Neuronal stem cell (in vitro differentiated cells): ENCODE measurements around the gene KCNAB3.

Experiments
- DNase-seq: peaks from one replicate; pipeline ENCODE4 v3.0.0-alpha.2; 2013; ENCODE audit warnings: low spot score
- H2AFZ ChIP-seq: one replicate; pipeline ENCODE4 v1.6.1; 2013; ENCODE audit warnings: mild to moderate bottlenecking, low read length, inconsistent platforms
- H2AK5ac ChIP-seq: 2 replicates; pipeline ENCODE4 v1.6.1; 2013; ENCODE audit warnings: low read depth, mild to moderate bottlenecking, inconsistent platforms, low read length, moderate library complexity, mixed read lengths
- H2BK120ac ChIP-seq: 2 replicates; pipeline ENCODE4 v1.6.1; 2013; ENCODE audit warnings: low read depth, mild to moderate bottlenecking, inconsistent platforms, low read length, moderate library complexity, mixed read lengths
- H2BK12ac ChIP-seq: one replicate; pipeline ENCODE4 v1.6.1; 2013; ENCODE audit warnings: low read length, inconsistent platforms
- H2BK15ac ChIP-seq: 2 replicates; pipeline ENCODE4 v1.6.1; 2013; ENCODE audit warnings: mild to moderate bottlenecking, low read length, inconsistent platforms, mixed read lengths
- H2BK5ac ChIP-seq: one replicate; pipeline ENCODE4 v1.6.1; 2013; ENCODE audit warnings: inconsistent platforms, mild to moderate bottlenecking, low read length, moderate library complexity
- H3K14ac ChIP-seq: one replicate; pipeline ENCODE4 v1.6.1; 2013; ENCODE audit warnings: low read length, inconsistent platforms
- H3K18ac ChIP-seq: 2 replicates; pipeline ENCODE4 v1.6.1; 2013; ENCODE audit warnings: low read length, inconsistent platforms
- H3K23ac ChIP-seq: 2 replicates; pipeline ENCODE4 v1.6.1; 2013; ENCODE audit warnings: low read depth, mild to moderate bottlenecking, mixed read lengths, low read length, inconsistent platforms; ENCODE audit not compliant: poor library complexity
- H3K27ac ChIP-seq: replicated peaks from 3 replicates; pipeline ENCODE4 v1.5.1; 2013; ENCODE audit warnings: low read length, inconsistent platforms
- H3K27me3 ChIP-seq, 3 experiments: 2 replicates each; pipeline ENCODE4 v1.6.1; 2013; ENCODE audit warnings: low read length in 3 of 3, mild to moderate bottlenecking in 2 of 3, inconsistent platforms in 1 of 3, low read depth in 1 of 3, mixed read lengths in 1 of 3, moderate library complexity in 1 of 3; ENCODE audit not compliant: control insufficient read depth in 3 of 3, insufficient read depth in 3 of 3
- H3K36me3 ChIP-seq, 2 donors: replicated peaks in 1 of 2; 2 replicates each; pipeline ENCODE4 v1.6.1; 2013; ENCODE audit warnings: low read length in 2 of 2; ENCODE audit not compliant: control insufficient read depth in 2 of 2, insufficient read depth in 2 of 2
- H3K4ac ChIP-seq: 2 replicates; pipeline ENCODE4 v1.6.1; 2013; ENCODE audit warnings: inconsistent platforms, mild to moderate bottlenecking, low read length, moderate library complexity
- H3K4me1 ChIP-seq, 2 donors: 1 replicate in 1 of 2; 2 replicates in 1 of 2; pipeline ENCODE4 v1.6.1; 2013; ENCODE audit warnings: low read length in 2 of 2, low read depth in 1 of 2; ENCODE audit not compliant: control insufficient read depth in 2 of 2, insufficient read depth in 1 of 2
- H3K4me2 ChIP-seq: one replicate; pipeline ENCODE4 v1.6.1; 2013; ENCODE audit warnings: mild to moderate bottlenecking, low read length, inconsistent platforms; ENCODE audit not compliant: insufficient read depth, poor library complexity, severe bottlenecking
- H3K4me3 ChIP-seq, 2 donors: 2 replicates each; pipeline ENCODE4 v1.5.1; 2013; ENCODE audit warnings: low read length in 2 of 2, mild to moderate bottlenecking in 2 of 2, inconsistent platforms in 1 of 2, moderate library complexity in 1 of 2
- H3K79me1 ChIP-seq: one replicate; pipeline ENCODE4 v1.6.1; 2013; ENCODE audit warnings: low read depth, mild to moderate bottlenecking, inconsistent platforms, low read length, moderate library complexity
- H3K9ac ChIP-seq: one replicate; pipeline ENCODE4 v1.6.1; 2013; ENCODE audit warnings: mild to moderate bottlenecking, low read depth, low read length, inconsistent platforms; ENCODE audit not compliant: poor library complexity
- H3K9me3 ChIP-seq, 2 donors: replicated peaks in 1 of 2; 2 replicates each; pipeline versions ENCODE3 to v1.6.1; 2013; ENCODE audit warnings: low read length in 2 of 2, mild to moderate bottlenecking in 2 of 2, inconsistent platforms in 1 of 2, low read depth in 1 of 2, mixed read lengths in 1 of 2, moderate library complexity in 1 of 2; ENCODE audit not compliant: control insufficient read depth in 2 of 2, insufficient read depth in 1 of 2
- H4K8ac ChIP-seq: one replicate; pipeline ENCODE4 v1.6.1; 2013; ENCODE audit warnings: low read depth, mild to moderate bottlenecking, inconsistent platforms, low read length, moderate library complexity
- H4K91ac ChIP-seq: one replicate; pipeline ENCODE4 v1.6.1; 2013; ENCODE audit warnings: low read length, low read depth, mild to moderate bottlenecking, inconsistent platforms; ENCODE audit not compliant: poor library complexity
- WGBS, 2 donors: extraction: QIAGEN DNeasy Blood & Tissue Kit; methylation state at CpG; one replicate each; pipeline ENCODE4 v1.1.7; 2013; ENCODE audit warnings: missing lambda C conversion rate in 2 of 2, mixed read lengths in 1 of 2; ENCODE audit not compliant: insufficient read length in 2 of 2, insufficient replicate concordance in 1 of 2; ENCODE audit errors: extremely low coverage in 2 of 2; 5-methylcytosine and 5-hydroxymethylcytosine counted together

The KCNAB3 gene

DNA sequence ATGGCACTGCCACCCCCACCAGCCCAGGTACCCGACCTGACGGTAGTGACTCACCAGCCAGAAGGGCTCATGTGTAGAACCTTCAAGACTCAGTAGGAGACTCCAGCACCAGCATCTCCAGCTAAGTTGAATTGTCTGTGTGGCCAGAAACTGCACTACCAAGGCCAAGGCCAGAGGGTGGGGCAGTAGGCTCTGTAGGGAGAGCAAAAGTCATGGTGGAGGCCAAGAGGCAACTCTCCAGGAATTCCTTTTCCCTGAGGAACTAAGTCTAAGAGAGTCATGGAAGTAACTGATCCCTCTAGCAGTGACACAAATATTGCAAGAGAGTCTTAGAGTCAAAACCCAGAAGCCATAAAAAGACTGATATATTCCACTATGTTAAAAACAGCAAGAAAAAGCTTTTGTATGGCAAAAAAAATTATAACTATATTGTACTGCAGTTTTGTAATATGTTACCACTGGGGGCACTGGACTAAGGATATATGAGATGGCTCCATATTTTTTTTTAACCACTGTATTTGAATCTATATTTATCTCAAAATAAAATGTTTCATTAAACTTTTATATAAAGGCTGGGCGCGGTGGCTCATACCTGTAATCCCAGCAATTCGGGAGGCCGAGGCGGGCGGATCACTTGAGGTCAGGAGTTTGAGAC, 42.6 kb upstream of the KCNAB3 start:
- Histone ChIP-seq H3K36me3 (no peaks in the 10 kb centered on the region), H3K18ac (no peak overlapping the region), H3K27ac (no peak overlapping the region), H3K4ac (no peak overlapping the region), H3K9me3 (peaks cover 0 to 13% of the 10 kb centered on the region in 2 donors), H2BK5ac (no peak overlapping the region), H2BK12ac (no peak overlapping the region), H4K8ac (no peak overlapping the region), H3K4me1 (no peaks in the 10 kb centered on the region), H2AK5ac (no peak overlapping the region), H3K9ac (no peak overlapping the region), H4K91ac (no peak overlapping the region), H2BK120ac (no peak overlapping the region), H3K4me2 (no peak overlapping the region), H2BK15ac (no peak overlapping the region), H3K27me3 (peaks cover 0 to 2% (median 0%) of the 10 kb centered on the region in 3 experiments), H3K4me3 (no peak overlapping the region), H3K23ac (no peak overlapping the region), H3K14ac (no peak overlapping the region), H2AFZ (no peak overlapping the region), H3K79me1 (no peaks in the 10 kb centered on the region)
- WGBS, 2 donors, result no CpG with 5 or more reads among the region's 8 CpGs
- no peak for DNase-seq

DNA sequence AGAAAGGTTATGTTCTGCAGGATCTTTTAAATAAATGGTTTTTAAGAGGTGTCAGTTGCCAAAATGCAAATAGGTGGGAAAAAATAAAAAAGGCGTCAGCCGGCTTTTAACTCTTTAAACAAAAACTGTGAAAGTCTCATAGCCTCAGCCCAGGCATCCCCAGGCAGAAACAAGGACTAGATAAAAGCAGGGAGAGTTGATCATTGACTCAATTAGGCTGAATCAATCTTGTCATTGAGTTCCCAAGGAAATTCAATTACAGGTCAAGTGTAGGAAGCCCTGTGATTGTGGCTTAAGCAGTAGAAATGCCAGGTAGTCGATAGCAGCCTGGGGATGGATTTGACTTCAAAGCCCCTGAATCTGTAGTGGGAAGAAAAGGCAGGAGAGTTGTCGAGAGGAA, 42.0 kb upstream of the KCNAB3 start:
- Histone ChIP-seq H3K27me3 (peaks cover 0 to 2% (median 0%) of the 10 kb centered on the region in 3 experiments), H3K9ac (no peak overlapping the region), H3K14ac (no peak overlapping the region), H2AK5ac (no peak overlapping the region), H3K27ac (no peak overlapping the region), H2BK12ac (no peak overlapping the region), H3K4me2 (no peak overlapping the region), H2BK15ac (no peak overlapping the region), H2BK5ac (no peak overlapping the region), H3K4me1 (no peaks in the 10 kb centered on the region), H3K23ac (no peak overlapping the region), H3K79me1 (no peaks in the 10 kb centered on the region), H2BK120ac (no peak overlapping the region), H4K8ac (no peak overlapping the region), H2AFZ (no peak overlapping the region), H3K4me3 (no peak overlapping the region), H3K9me3 (peaks cover 0 to 13% of the 10 kb centered on the region in 2 donors), H3K36me3 (no peaks in the 10 kb centered on the region), H4K91ac (no peak overlapping the region), H3K18ac (no peak overlapping the region), H3K4ac (no peak overlapping the region)
- WGBS, 2 donors, result no CpG with 5 or more reads among the region's 4 CpGs
- no peak for DNase-seq

DNA sequence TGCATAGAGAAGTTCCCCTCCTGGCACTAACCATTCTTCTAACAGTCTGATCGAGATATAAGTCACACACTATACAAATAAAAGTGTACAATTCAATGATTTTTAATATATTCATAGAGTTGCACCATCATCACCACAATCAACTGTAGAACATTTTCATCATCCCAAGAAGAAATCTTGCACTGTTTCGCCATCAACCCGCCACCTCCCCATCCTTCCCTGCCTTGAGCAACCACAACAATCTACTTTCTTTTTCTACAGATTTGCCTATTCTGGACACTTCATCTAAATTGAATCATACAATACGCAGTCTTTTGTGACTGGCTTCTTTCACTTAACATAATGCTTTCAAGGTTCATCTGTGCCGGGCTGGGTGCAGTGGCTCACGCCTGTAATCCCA, 39.8 kb upstream of the KCNAB3 start:
- no peak overlapping the region for H3K9ac ChIP-seq
- no peak overlapping the region for H3K27ac ChIP-seq
- no peak overlapping the region for H3K4me3 ChIP-seq
- WGBS, 2 donors, result no CpG with 5 or more reads among the region's 6 CpGs
- H3K4ac ChIP-seq, result no peak overlapping the region
- no peak overlapping the region for H3K23ac ChIP-seq
- H2BK120ac ChIP-seq, result no peak overlapping the region
- no peak overlapping the region for H4K91ac ChIP-seq
- H2BK15ac ChIP-seq, result no peak overlapping the region
- H2BK12ac ChIP-seq, result no peak overlapping the region
- H4K8ac ChIP-seq, result no peak overlapping the region
- no peaks in the 10 kb centered on the region for H3K4me1 ChIP-seq
- no peak overlapping the region for H2AFZ ChIP-seq
- no peak for DNase-seq
- H3K79me1 ChIP-seq, result no peaks in the 10 kb centered on the region
- H3K9me3 ChIP-seq, result peaks cover 0 to under 1% of the 10 kb centered on the region in 2 donors
- H2AK5ac ChIP-seq, result no peak overlapping the region
- no peak overlapping the region for H2BK5ac ChIP-seq
- H3K18ac ChIP-seq, result no peak overlapping the region
- peaks cover 0 to 2% (median 0%) of the 10 kb centered on the region in 3 experiments for H3K27me3 ChIP-seq
- H3K4me2 ChIP-seq, result no peak overlapping the region
- no peak overlapping the region for H3K14ac ChIP-seq
- H3K36me3 ChIP-seq, result no peaks in the 10 kb centered on the region

DNA sequence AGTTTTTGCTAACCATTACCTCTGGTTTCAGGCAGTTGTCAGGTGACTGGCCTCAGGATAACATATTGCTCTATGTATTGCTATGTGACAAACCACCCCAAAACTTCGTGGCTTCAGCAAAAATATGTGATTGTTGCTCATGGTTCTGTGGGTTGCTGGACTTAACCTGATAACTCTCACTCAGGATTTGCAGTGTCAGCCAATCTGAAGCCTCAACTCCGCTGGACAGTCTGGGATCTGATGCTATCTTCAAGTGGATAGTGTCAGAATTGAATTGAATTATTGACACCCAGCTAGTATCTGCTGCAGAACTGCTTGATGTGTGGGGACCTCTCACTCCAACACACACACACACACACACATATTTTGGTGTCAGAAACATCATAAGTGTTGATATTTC, 38.1 kb upstream of the KCNAB3 start:
- Histone ChIP-seq H3K23ac (no peak overlapping the region), H3K27me3 (peaks cover 0 to 2% (median 0%) of the 10 kb centered on the region in 3 experiments), H3K79me1 (no peaks in the 10 kb centered on the region), H3K18ac (no peak overlapping the region), H3K4me3 (no peak overlapping the region), H2BK15ac (no peak overlapping the region), H3K14ac (no peak overlapping the region), H3K9ac (no peak overlapping the region), H2BK120ac (no peak overlapping the region), H2BK12ac (no peak overlapping the region), H3K4me2 (no peak overlapping the region), H3K36me3 (no peaks in the 10 kb centered on the region), H3K4ac (no peak overlapping the region), H4K8ac (no peak overlapping the region), H3K4me1 (no peaks in the 10 kb centered on the region), H4K91ac (no peak overlapping the region), H2AFZ (no peak overlapping the region), H2BK5ac (no peak overlapping the region), H2AK5ac (no peak overlapping the region), H3K27ac (no peak overlapping the region), H3K9me3 (no peaks in the 10 kb centered on the region)
- DNase-seq, result no peak
- WGBS, 2 donors, result no CpG with 5 or more reads among the region's 2 CpGs
